A549 (cell line): Measurements from ENCODE around the gene CHST11. TPM values are rescaled to one million over a fixed set of nuclear protein-coding genes. Genes with fewer than 3 reads are reported as not detected.
A peak's percentile ranks its signal among the peaks of the same experiment; 100 is the strongest.

ENCODE experiments used
- ATAC-seq, 2 experiments: fragments of 200-7000 bp in 1 of 2; fragments of >200 bp in 1 of 2; cut with Nextera tagmentation in 1 of 2; cut with Tn5 transposase in 1 of 2; 3 replicates each; pipeline versions ENCODE4 v1.8.0 to v1.9.1; 2018 to 2020; ENCODE audit warnings: mild to moderate bottlenecking in 1 of 2, moderate library complexity in 1 of 2
- CTCF ChIA-PET: fragments of 300-600 bp; sonication (Branson Sonifier 250); formaldehyde crosslinking; extraction: SDS; loops from one replicate; lab custom pipeline; 2021; ENCODE audit warnings: antibody characterized with exemption, inconsistent platforms; lab: Yijun Ruan, JAX
- POLR2A ChIA-PET: fragments of 350-600 bp; formaldehyde crosslinking; extraction: SDS; loops from one replicate; lab custom pipeline; 2021; ENCODE audit warnings: antibody characterized with exemption, inconsistent platforms; lab: Yijun Ruan, JAX
- DNase-seq, 2 experiments: peaks; one replicate each; pipeline versions ENCODE4 v3.0.0 to v3.0.0-alpha.2; 2011 to 2016; ENCODE audit warnings: low read depth in 1 of 2, low spot score in 1 of 2
- FAIRE-seq: peaks from 2 replicates; lab custom pipeline; 2011; peaks lifted over from hg19 to GRCh38; lab: Jason Lieb, UNC
- H3K27ac ChIP-seq, 2 experiments: fragments of >200 bp; sonication (Bioruptor Twin); formaldehyde crosslinking; 3 replicates each; pipeline ENCODE4 v1.5.1; 2016 to 2017
- H3K4me1 ChIP-seq: fragments of >200 bp; sonication (Bioruptor Twin); formaldehyde crosslinking; 3 replicates; pipeline ENCODE4 v1.6.1; 2016
- H3K4me2 ChIP-seq: fragments of >200 bp; sonication (Bioruptor Twin); formaldehyde crosslinking; 3 replicates; pipeline ENCODE4 v1.6.1; 2016
- H3K4me3 ChIP-seq: fragments of >200 bp; sonication (Bioruptor Twin); formaldehyde crosslinking; 3 replicates; pipeline ENCODE4 v1.5.1; 2016
- H3K9me3 ChIP-seq: fragments of >200 bp; sonication (Bioruptor Twin); formaldehyde crosslinking; 3 replicates; pipeline ENCODE4 v1.6.1; 2016
- ATOH8 ChIP-seq: fragments of 250-450 bp; sonication (Bioruptor Pico); IDR thresholded peaks from 2 replicates; pipeline ENCODE4 v1.5.0; 2020; ENCODE audit warnings: low read depth, mild to moderate bottlenecking, moderate library complexity
- CBX8 ChIP-seq: fragments of 200-600 bp; sonication (generic); IDR thresholded peaks from 2 replicates; pipeline ENCODE4 v1.6.1; 2016
- CEBPB ChIP-seq, 2 experiments: fragments of >200 bp in 1 of 2; sonication (Bioruptor Twin) in 1 of 2; formaldehyde crosslinking in 1 of 2; IDR thresholded peaks; 2 replicates each; pipeline ENCODE4 v1.6.1; 2012 to 2016
- CTCF ChIP-seq: fragments of >200 bp; sonication (Bioruptor Twin); formaldehyde crosslinking; IDR thresholded peaks from 3 replicates; pipeline ENCODE4 v1.5.1; 2016
- E2F6 ChIP-seq: IDR thresholded peaks from 2 replicates; pipeline ENCODE4 v1.6.1; 2012; ENCODE audit warnings: low read depth, borderline replicate concordance
- EHF ChIP-seq: fragments of 250-450 bp; sonication (Bioruptor Pico); IDR thresholded peaks from 2 replicates; pipeline ENCODE4 v1.5.0; 2020; ENCODE audit warnings: mild to moderate bottlenecking
- EHMT2 ChIP-seq: fragments of 200-600 bp; sonication (generic); IDR thresholded peaks from 2 replicates; pipeline ENCODE4 v1.6.1; 2016; ENCODE audit warnings: antibody characterized with exemption, low read depth, mild to moderate bottlenecking, moderate library complexity
- EP300 ChIP-seq, 2 experiments: fragments of >200 bp; sonication (Bioruptor Twin); formaldehyde crosslinking; IDR thresholded peaks; 2 replicates in 1 of 2; 3 replicates in 1 of 2; pipeline ENCODE4 v1.6.1; 2016 to 2017
- ESRRA ChIP-seq: fragments of 150-350 bp; IDR thresholded peaks from 2 replicates; pipeline ENCODE4 v1.6.1; 2014; ENCODE audit warnings: mild to moderate bottlenecking, low read length, borderline replicate concordance
- FOSL2 ChIP-seq, 2 experiments: fragments of 450-650 bp in 1 of 2; fragments of >200 bp in 1 of 2; sonication (Bioruptor Twin) in 1 of 2; formaldehyde crosslinking; IDR thresholded peaks; 2 replicates each; pipeline versions ENCODE4 v1.5.0 to v1.6.1; 2016 to 2020; ENCODE audit warnings: mild to moderate bottlenecking in 1 of 2, moderate library complexity in 1 of 2
- HDAC2 ChIP-seq: fragments of 200-600 bp; sonication (generic); IDR thresholded peaks from 2 replicates; pipeline ENCODE4 v1.6.1; 2016
- HEYL ChIP-seq: fragments of 250-450 bp; sonication (Bioruptor Pico); IDR thresholded peaks from 2 replicates; pipeline ENCODE4 v1.8.0; 2021; ENCODE audit warnings: mild to moderate bottlenecking, moderate library complexity
- MAFK ChIP-seq: fragments of 450-650 bp; IDR thresholded peaks from 2 replicates; pipeline ENCODE4 v1.6.1; 2014; ENCODE audit not compliant: partially characterized antibody
- NPAS2 ChIP-seq: fragments of 250-450 bp; sonication (Bioruptor Pico); IDR thresholded peaks from 2 replicates; pipeline ENCODE4 v1.8.0; 2022; ENCODE audit warnings: mild to moderate bottlenecking, moderate library complexity, borderline replicate concordance
- NR3C1 ChIP-seq: fragments of >200 bp; sonication (Bioruptor Twin); formaldehyde crosslinking; IDR thresholded peaks from 3 replicates; pipeline ENCODE4 v1.6.1; 2017
- PBX3 ChIP-seq: IDR thresholded peaks from 2 replicates; pipeline ENCODE4 v1.6.1; 2012
- PHF8 ChIP-seq: fragments of 200-600 bp; sonication (generic); IDR thresholded peaks from 2 replicates; pipeline ENCODE4 v1.6.1; 2016; ENCODE audit warnings: low read depth, mild to moderate bottlenecking, antibody characterized with exemption, moderate library complexity, borderline replicate concordance
- REST ChIP-seq: fragments of 200-600 bp; sonication (generic); IDR thresholded peaks from 2 replicates; pipeline ENCODE4 v1.6.1; 2016; ENCODE audit warnings: antibody characterized with exemption, mild to moderate bottlenecking, moderate library complexity
- TP53 ChIP-seq: fragments of 250-450 bp; sonication (Bioruptor Pico); IDR thresholded peaks from 2 replicates; pipeline ENCODE4 v1.5.0; 2021; ENCODE audit warnings: mild to moderate bottlenecking, moderate library complexity
- ZFP36 ChIP-seq: fragments of 450-650 bp; IDR thresholded peaks from 2 replicates; pipeline ENCODE4 v1.6.1; 2014; ENCODE audit warnings: borderline replicate concordance; ENCODE audit not compliant: partially characterized antibody
- WGBS: methylation state at CpG from one replicate; pipeline ENCODE4 v1.1.6; 2017; ENCODE audit errors: missing lambda C conversion rate; 5-methylcytosine and 5-hydroxymethylcytosine counted together
- polyA plus RNA-seq, 4 experiments: library from polyadenylated mRNA; depleted of rRNA in 3 of 4; stranded (reverse); fragments of >200 nt; fragmentation: RNase III in 1 of 4; extraction: RNeasy Plus Mini Kit Qiagen cat#74134 plus additional on column Dnase treatment in 1 of 4; gene quantifications; 2 replicates in 3 of 4; 3 replicates in 1 of 4; pipeline ENCODE4 v1.2.3, GENCODE V29; 2011 to 2017

The CHST11 gene
- polyA plus RNA-seq, 2 of the 4 experiments (the other 2 are of a cell fraction) = 19.2 to 21.8 TPM

- CTCF ChIA-PET = no interaction called here
- FAIRE-seq (no peak), ATAC-seq (no peak), DNase-seq (no peak)
- peaks cover 10% of the 10 kb centered on the region; the same call in 1 of the 3 replicates for H3K9me3 ChIP-seq
- peaks cover 35% of the 10 kb centered on the region for H3K4me1 ChIP-seq
- POLR2A ChIA-PET = no interaction called here
- 83% methylated on average over 1 of the region's 1 CpG for WGBS
- H3K27ac ChIP-seq = peak overlapping the region in 1 of 2 experiments; percentile 86; a peak in 3 of 6 replicates
- no peak overlapping the region for H3K4me3 ChIP-seq
- no peak overlapping the region for H3K4me2 ChIP-seq
- TF ChIP-seq HEYL (no peak), ATOH8 (no peak), CBX8 (no peak), MAFK (no peak)
Observed at GRCh38 chr12:104410786-104411185, 46.0 kb upstream of the CHST11 start.

GRCh38 chr12:104411826-104412641 lies 44.7 kb upstream of the CHST11 start:
- no peak for DNase-seq
- no peak for FAIRE-seq
- 0 out of 6 replicates have a peak overlapping the region, but pooled peaks of 1 of the 2 experiments have one; percentile 6 for H3K27ac ChIP-seq
- TF ChIP-seq ESRRA (no peak), CTCF (no peak), PBX3 (no peak), ZFP36 (no peak), NR3C1 (no peak), EP300 (IDR thresholded peaks at IDR 0.05) (no peak), NPAS2 (CRISPR knock-in tag) (no peak), E2F6 (no peak), FOSL2 (IDR thresholded peaks at IDR 0.05) (no peak), FOSL2 (CRISPR knock-in tag; IDR thresholded peaks at IDR 0.05) (no peak), HDAC2 (no peak), PHF8 (no peak), EHF (CRISPR knock-in tag) (no peak), TP53 (CRISPR knock-in tag) (no peak), EHMT2 (no peak), REST (no peak), CEBPB (IDR thresholded peaks at IDR 0.05) (no peak)
- TF ChIP-seq, all 56 proteins: peak for 0
- CTCF ChIA-PET = interaction anchor here (0.6 to 2.1 kb wide), 3 partner anchors 30 to 174 kb away, joined by 3 to 9 read pairs (median 3); no protein-coding TSS in a partner anchor
- peaks cover 35% of the 10 kb centered on the region for H3K4me1 ChIP-seq
- WGBS = 90% methylated on average over 16 of the region's 16 CpGs
- POLR2A ChIA-PET = no interaction called here
- no peaks in the 10 kb centered on the region for H3K9me3 ChIP-seq
- H3K4me2 ChIP-seq = no peak overlapping the region
- no peak overlapping the region for H3K4me3 ChIP-seq
- ATAC-seq = no peak
